Bronchus fibroblast of lung (primary cell): ENCODE measurements around the gene TM4SF5. TPM values are rescaled to one million over a fixed set of nuclear protein-coding genes. Genes with fewer than 3 reads are reported as not detected.

Source experiments
- total RNA-seq: library from RNA; depleted of rRNA; stranded (reverse); fragments of >200 nt; gene quantifications from 2 replicates; pipeline ENCODE4 v1.2.3, GENCODE V29; 2015

TM4SF5 gene, protein sequence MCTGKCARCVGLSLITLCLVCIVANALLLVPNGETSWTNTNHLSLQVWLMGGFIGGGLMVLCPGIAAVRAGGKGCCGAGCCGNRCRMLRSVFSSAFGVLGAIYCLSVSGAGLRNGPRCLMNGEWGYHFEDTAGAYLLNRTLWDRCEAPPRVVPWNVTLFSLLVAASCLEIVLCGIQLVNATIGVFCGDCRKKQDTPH
- total RNA-seq: not detected in 2 replicates

DNA sequence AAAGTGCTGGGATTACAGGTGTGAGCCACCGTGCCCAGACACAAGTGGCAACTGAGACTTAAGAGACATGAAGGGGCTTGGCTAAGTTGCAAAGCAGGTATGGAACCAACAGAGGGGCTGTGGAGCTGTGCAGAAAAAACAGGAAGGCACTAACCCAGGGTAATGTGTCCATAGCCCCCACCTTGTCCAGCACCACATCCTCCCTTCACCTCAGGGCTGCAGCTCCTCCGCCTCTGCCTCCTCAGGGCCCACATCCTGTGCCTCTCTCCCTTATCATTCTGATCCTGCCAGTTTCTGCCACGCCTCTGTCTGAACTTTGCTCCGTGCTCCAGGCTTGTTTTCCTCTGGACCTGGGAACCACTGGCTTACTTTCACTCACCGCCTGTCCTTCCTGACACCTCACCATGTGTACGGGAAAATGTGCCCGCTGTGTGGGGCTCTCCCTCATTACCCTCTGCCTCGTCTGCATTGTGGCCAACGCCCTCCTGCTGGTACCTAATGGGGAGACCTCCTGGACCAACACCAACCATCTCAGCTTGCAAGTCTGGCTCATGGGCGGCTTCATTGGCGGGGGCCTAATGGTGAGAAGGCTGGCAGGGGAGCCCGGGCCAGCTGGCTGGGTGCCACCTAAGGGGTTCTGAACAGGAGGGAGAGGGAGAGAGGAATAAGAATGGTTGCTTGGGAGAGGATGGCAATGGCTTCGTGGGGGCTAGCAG is at the start of gene TM4SF5:
Gene TM4SF5, plus strand, starts transcription at position 368 of the 716 bp plus-strand sequence. Its CDS starts 37 bp downstream, at position 405.

DNA sequence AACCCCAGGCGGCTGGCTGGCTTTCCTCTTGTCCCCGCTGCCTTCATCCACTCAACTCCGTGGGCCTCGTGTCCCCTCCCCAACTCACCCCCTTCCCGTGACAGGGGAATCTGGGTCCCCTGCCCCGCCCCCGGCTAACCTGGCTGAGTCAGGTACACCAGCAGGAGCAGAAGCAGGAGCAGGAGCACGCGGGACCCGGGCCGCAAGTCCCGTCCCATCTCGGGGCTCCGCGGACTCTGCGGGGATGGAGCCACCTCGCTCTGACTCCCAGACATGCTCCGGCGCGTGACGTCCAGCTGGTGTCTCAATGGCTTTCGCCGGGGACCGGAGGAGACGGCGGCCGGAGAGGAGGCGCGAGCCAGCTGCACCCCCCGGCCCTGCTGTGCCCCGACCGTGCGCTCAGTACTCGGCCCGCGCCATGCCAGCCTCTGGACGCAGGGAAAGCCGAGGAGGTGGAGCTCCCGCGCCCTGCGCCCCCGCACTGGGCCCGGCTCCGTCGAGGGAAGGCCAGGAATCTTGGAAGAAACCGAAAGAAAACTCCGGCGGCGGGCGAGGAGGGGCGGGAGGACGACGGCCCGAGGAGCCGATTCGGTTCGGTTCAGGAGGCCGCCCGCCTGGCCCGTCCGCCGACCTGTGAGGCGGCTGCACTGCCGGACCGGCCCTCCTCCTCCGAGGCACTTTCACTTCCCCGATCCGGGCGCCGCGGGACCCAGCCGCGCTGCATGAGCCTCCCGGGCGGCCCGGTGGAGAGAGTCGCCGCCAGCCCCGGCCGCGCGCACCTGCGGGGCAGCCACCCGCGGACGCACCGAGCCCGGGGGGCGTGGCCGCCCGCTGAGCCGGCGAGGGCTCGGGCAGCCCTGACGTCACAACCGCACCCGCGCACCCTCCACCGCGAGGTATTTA is 32.3 kb upstream of the TM4SF5 start, which contains the start of the genes CXCL16 and ZMYND15:
Gene CXCL16, minus strand, starts transcription at position 807 of the 903 bp plus-strand sequence. Its CDS starts 589 bp downstream, at position 218.
Gene ZMYND15, plus strand, starts transcription at position 712 of the 903 bp plus-strand sequence. CDS start 716 bp downstream, outside the sequence.

DNA sequence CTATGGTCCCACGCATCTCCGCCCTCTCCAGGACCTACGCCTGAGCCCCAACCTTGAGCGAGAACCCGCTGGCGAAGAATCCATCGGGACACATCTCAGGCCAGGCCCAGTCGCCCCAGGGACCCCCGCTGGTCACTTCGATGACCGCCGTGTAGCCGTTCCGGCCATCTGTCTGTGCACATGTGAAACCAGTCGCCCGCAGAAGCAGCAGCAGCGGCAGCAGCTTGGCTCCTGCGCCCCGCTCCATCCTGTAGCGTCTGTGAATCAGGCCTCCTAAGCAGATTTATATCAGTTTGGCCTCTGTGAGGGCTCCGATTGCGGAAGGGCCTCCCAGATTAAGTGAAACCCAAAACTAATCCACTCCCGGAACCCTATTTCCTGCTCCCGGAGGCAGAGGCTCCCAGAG is 14.4 kb downstream of the TM4SF5 start, which contains the start of gene VMO1:
Gene VMO1, minus strand, starts transcription at position 259 of the 406 bp plus-strand sequence. Its CDS starts 12 bp downstream, at position 247.

DNA sequence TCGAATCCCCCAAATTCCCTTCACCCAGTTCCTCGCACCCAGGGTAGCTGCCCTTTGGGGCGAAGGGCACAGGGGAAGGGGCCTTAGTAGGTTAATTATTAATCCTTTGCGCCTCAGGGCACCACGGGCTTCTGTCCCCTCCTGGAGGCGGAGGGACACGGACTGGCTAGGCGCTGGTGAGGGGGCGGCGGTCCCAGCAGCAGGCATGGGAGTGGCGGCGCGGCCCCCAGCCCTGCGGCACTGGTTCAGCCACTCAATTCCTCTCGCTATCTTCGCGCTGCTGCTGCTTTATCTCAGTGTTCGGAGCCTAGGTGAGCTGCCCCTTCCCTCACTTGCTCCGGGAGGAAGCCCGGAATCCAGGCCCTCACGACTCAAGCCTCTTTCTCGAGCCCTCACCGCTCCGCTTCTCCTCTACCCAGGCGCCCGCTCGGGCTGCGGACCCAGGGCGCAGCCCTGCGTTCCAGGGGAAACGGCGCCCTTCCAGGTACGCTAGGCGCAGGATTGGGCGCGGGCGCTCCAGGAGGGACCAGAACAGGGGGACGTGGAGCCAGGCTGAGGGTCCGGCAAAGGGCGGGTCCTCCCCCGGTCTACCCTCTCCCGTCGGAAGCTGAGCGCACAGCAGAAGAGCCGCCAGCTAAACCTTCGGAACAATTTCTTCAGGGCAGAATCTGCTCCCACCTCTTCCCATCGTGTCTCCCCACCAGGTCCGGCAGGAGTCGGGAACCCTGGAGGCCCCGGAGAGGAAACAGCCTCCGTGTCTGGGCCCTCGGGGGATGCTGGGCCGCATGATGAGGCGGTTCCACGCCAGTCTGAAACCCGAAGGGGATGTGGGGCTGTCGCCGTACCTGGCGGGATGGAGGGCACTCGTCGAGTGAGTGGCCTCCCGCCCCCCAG is 17.4 kb downstream of the TM4SF5 start, which contains the start of gene GLTPD2:
Gene GLTPD2, plus strand, starts transcription at position 158 of the 894 bp plus-strand sequence. Its CDS starts 48 bp downstream, at position 206.

DNA sequence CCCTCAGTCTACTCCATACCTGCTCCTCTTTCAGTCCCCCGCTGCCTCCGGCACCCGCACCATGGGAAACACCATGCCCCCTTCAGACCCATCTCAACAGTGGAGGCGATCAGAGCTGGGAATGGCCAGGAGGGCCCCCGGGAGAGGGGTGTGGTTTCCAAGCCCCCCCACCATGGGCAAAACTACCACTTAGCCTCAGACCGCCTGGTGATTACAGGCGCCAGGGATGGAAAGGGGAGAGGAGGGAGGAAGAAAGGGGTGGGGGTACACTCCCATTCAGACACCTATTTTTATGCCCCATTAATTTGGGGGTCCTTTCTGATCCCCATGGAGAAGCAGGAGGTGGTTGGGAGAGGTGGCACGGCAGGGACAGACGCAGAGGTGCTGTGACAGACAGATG is 30.5 kb downstream of the TM4SF5 start, which contains the start of gene C17orf114:
Gene C17orf114, minus strand, starts transcription at position 101 of the 400 bp plus-strand sequence.

DNA sequence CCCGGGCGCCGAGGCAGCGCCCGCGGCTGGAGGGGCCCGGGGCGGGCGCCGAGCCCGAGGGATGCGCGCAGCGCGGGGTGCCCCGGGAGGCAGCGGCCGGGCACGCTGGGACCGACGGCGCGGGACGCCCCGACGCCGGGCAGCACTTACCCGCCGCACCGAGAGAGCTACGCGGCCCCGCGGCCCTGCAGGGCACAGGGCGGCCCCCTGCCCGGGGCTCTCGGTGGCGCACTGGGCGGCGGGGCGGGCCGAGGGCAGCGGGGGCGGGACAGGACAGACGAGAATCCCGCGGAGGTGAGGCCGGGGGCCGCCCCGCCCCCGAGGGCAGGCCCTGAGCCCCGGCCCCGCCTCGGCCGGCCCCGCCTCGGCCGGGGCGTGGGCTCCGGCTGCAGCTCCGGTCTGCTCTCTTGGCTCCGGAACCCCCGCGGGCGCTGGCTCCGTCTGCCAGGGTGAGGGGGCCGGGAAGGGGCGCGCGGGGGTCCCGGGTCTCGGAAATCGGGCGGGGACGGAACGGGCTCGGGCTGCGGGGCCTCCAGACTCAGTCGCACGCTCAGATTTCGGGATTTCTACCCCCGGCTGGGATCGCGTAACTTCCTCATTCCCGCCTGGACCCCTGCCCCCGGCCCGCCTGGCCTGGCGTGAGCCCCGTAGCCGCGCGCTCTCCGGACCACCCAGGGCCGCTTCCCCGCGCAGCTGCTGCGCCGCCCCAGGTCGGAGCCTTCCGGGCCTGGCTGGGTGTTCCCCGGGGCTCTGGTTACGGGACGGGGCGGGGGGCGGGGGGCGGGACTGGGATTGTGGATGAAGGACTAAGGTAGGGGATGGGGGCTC is 35.3 kb downstream of the TM4SF5 start, which contains the start of gene PLD2:
Gene PLD2, plus strand, starts transcription at position 376 of the 828 bp plus-strand sequence. CDS start 621 bp downstream, outside the sequence.

Other genes starting within 250 kb of the TM4SF5 start
- 66.6 and 68.1 TPM in 2 replicates for gene MYBBP1A, start 216.5 kb upstream of the TM4SF5 start, total RNA-seq
- not detected in 2 replicates for gene GGT6, start 211.3 kb upstream of the TM4SF5 start, total RNA-seq
- gene SMTNL2, start 187.4 kb upstream of the TM4SF5 start, total RNA-seq: 0.15 TPM in 1 of 2 replicates, not detected in the other
- gene ALOX15, start 130.2 kb upstream of the TM4SF5 start, total RNA-seq: not detected in 2 replicates
- gene PELP1, start 67.7 kb upstream of the TM4SF5 start, total RNA-seq: 25.7 and 35.5 TPM in 2 replicates
- gene ARRB2, start 61.3 kb upstream of the TM4SF5 start, total RNA-seq: 8.6 and 12.9 TPM in 2 replicates
- 19.8 and 23.9 TPM in 2 replicates for gene MED11, start 40.5 kb upstream of the TM4SF5 start, total RNA-seq
- not detected in 2 replicates for gene ZMYND15, start 32.1 kb upstream of the TM4SF5 start, total RNA-seq
- 0.34 and 0.59 TPM in 2 replicates for gene CXCL16, start 32.0 kb upstream of the TM4SF5 start, total RNA-seq
- gene VMO1, start 14.5 kb downstream of the TM4SF5 start, total RNA-seq: 0.50 TPM in 1 of 2 replicates, not detected in the other
- not detected in 2 replicates for gene GLTPD2, start 17.1 kb downstream of the TM4SF5 start, total RNA-seq
- 280 and 286 TPM in 2 replicates for gene PSMB6, start 24.3 kb downstream of the TM4SF5 start, total RNA-seq
- gene PLD2, start 35.3 kb downstream of the TM4SF5 start, total RNA-seq: 12.1 and 14.3 TPM in 2 replicates
- gene MINK1, start 61.5 kb downstream of the TM4SF5 start, total RNA-seq: 13.8 and 14.5 TPM in 2 replicates
- gene C17orf107, start 127.7 kb downstream of the TM4SF5 start, total RNA-seq: 2.5 and 4.0 TPM in 2 replicates
- 0.74 and 1.2 TPM in 2 replicates for gene CHRNE, start 131.2 kb downstream of the TM4SF5 start, total RNA-seq
- not detected in 2 replicates for gene GP1BA, start 160.4 kb downstream of the TM4SF5 start, total RNA-seq
- 66.7 and 77.0 TPM in 2 replicates for gene SLC25A11, start 168.2 kb downstream of the TM4SF5 start, total RNA-seq
- 50.3 and 53.8 TPM in 2 replicates for gene RNF167, start 168.4 kb downstream of the TM4SF5 start, total RNA-seq
- 2,381 and 2,852 TPM in 2 replicates for gene PFN1, start 176.6 kb downstream of the TM4SF5 start, total RNA-seq
- 0.74 and 1.8 TPM in 2 replicates for gene ENO3, start 179.2 kb downstream of the TM4SF5 start, total RNA-seq
- 59.6 and 59.9 TPM in 2 replicates for gene SPAG7, start 195.9 kb downstream of the TM4SF5 start, total RNA-seq
- 18.7 and 20.3 TPM in 2 replicates for gene CAMTA2, start 215.8 kb downstream of the TM4SF5 start, total RNA-seq
- gene INCA1, start 225.6 kb downstream of the TM4SF5 start, total RNA-seq: 0.17 and 0.74 TPM in 2 replicates
- 39.5 and 44.4 TPM in 2 replicates for gene KIF1C, start 226.1 kb downstream of the TM4SF5 start, total RNA-seq